NCI-H460 (cell line): ENCODE measurements around the gene MEF2D. TPM values are rescaled to one million over a fixed set of nuclear protein-coding genes. Genes with fewer than 3 reads are reported as not detected.

ENCODE experiments used
- DNase-seq: peaks from one replicate; pipeline ENCODE4 v3.0.0-alpha.2; 2016; ENCODE audit warnings: low read depth; ENCODE audit errors: extremely low read depth
- total RNA-seq: library from RNA; depleted of rRNA; stranded (reverse); fragments of >200 nt; shearing (Covaris generic); gene quantifications from 2 replicates; pipeline ENCODE4 v1.2.3, GENCODE V29; 2014

MEF2D gene
- total RNA-seq, 1 experiment from 2014 or later, result 23.8 TPM

- DNase-seq, result no peak
Measured at GRCh38 chr1:156489935-156490293, 10.7 kb downstream of the MEF2D start.

GRCh38 chr1:156489166-156489934, 11.2 kb downstream of the MEF2D start:
- no peak for DNase-seq

GRCh38 chr1:156488566-156489165, 11.9 kb downstream of the MEF2D start:
- DNase-seq, result no peak

GRCh38 chr1:156487862-156488261, 12.7 kb downstream of the MEF2D start:
- no peak for DNase-seq

- no peak for DNase-seq
Measured at GRCh38 chr1:156486421-156487344, 13.9 kb downstream of the MEF2D start.

- no peak for DNase-seq
Measured at GRCh38 chr1:156485984-156486383, 14.6 kb downstream of the MEF2D start.

- no peak for DNase-seq
Measured at GRCh38 chr1:156484480-156485058, 16.0 kb downstream of the MEF2D start.

GRCh38 chr1:156483397-156483796, 17.2 kb downstream of the MEF2D start:
- no peak for DNase-seq

GRCh38 chr1:156482276-156482675, 18.3 kb downstream of the MEF2D start:
- no peak for DNase-seq

- no peak for DNase-seq
Measured at GRCh38 chr1:156481527-156481926, 19.0 kb downstream of the MEF2D start.

- peak; percentile 48 for DNase-seq
Measured at GRCh38 chr1:156480411-156481192, 20.0 kb downstream of the MEF2D start.

- no peak for DNase-seq
Measured at GRCh38 chr1:156480016-156480370, 20.6 kb downstream of the MEF2D start.

- DNase-seq, result no peak
Measured at GRCh38 chr1:156479093-156480015, 21.2 kb downstream of the MEF2D start.

GRCh38 chr1:156478250-156478627, 22.3 kb downstream of the MEF2D start:
- DNase-seq, result no peak

GRCh38 chr1:156477526-156478249, 22.9 kb downstream of the MEF2D start:
- no peak for DNase-seq

- no peak for DNase-seq
Measured at GRCh38 chr1:156476501-156477298, 23.9 kb downstream of the MEF2D start.

GRCh38 chr1:156475568-156476500, 24.7 kb downstream of the MEF2D start:
- no peak for DNase-seq
